Measurements from ENCODE around the gene OR2A42. TPM values are rescaled to one million over a fixed set of nuclear protein-coding genes. Genes with fewer than 3 reads are reported as not detected.
"Not testable (repeated sequence)": the region's sequence is repeated elsewhere in the genome, so short reads cannot be mapped to it uniquely, and the experiment has no call there.

The OR2A42 gene
- total RNA-seq, 1 donor from 2014 or later: not detected

DNA sequence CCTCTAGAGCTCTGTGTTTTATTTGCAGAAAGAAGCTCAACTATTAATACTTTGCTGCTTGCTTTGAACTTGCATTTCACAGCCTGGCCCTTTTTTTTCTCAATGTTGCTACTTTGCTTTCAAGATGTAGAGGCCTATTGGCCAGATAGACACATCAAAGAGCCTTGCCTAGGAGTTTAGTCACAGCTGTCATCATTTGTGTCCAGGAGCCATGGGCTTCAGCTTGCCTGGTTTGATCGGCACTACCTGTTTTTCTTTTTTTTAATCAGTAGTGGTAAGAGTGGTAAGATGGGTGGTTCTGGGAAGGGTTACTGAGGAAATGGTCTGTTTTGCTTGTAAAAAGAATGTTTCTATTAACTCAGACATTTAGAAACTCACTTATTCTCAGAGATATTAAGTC, 37.4 kb downstream of the OR2A42 start:
- intact Hi-C loops (cut with micrococcal nuclease); H3K27me3 Mint-ChIP-seq; H3K36me3 Mint-ChIP-seq (ENCODE audit: low read depth); H3K9me3 Mint-ChIP-seq; H3K4me3 Mint-ChIP-seq; H3K4me1 Mint-ChIP-seq; DNase-seq; H3K27ac Mint-ChIP-seq: not testable (repeated sequence)

GRCh38 chr7:144198934-144199333, 40.5 kb downstream of the OR2A42 start:
- DNase-seq; H3K27ac Mint-ChIP-seq; intact Hi-C loops (cut with micrococcal nuclease); H3K27me3 Mint-ChIP-seq; H3K36me3 Mint-ChIP-seq (ENCODE audit: low read depth); H3K9me3 Mint-ChIP-seq; H3K4me3 Mint-ChIP-seq; H3K4me1 Mint-ChIP-seq: not testable (repeated sequence)

- intact Hi-C loops (cut with micrococcal nuclease); DNase-seq; H3K9me3 Mint-ChIP-seq; H3K27me3 Mint-ChIP-seq; H3K36me3 Mint-ChIP-seq (ENCODE audit: low read depth); H3K4me1 Mint-ChIP-seq: not testable (repeated sequence)
- H3K4me3 Mint-ChIP-seq: peak within 1 kb of the TSS; percentile 71
- H3K27ac Mint-ChIP-seq: peak within 1 kb of the TSS; percentile 47
Measured at GRCh38 chr7:144195212-144195872, 44.1 kb downstream of the OR2A42 start, which contains the start of gene ARHGEF35. Gene ARHGEF35, minus strand, starts transcription at chr7:144195833. Its CDS starts 7,450 bp downstream, at chr7:144188383.

GRCh38 chr7:144194453-144194852, 45.0 kb downstream of the OR2A42 start:
- H3K4me3 Mint-ChIP-seq; DNase-seq; H3K4me1 Mint-ChIP-seq; H3K27me3 Mint-ChIP-seq; H3K27ac Mint-ChIP-seq; H3K36me3 Mint-ChIP-seq (ENCODE audit: low read depth); intact Hi-C loops (cut with micrococcal nuclease); H3K9me3 Mint-ChIP-seq: not testable (repeated sequence)

DNA sequence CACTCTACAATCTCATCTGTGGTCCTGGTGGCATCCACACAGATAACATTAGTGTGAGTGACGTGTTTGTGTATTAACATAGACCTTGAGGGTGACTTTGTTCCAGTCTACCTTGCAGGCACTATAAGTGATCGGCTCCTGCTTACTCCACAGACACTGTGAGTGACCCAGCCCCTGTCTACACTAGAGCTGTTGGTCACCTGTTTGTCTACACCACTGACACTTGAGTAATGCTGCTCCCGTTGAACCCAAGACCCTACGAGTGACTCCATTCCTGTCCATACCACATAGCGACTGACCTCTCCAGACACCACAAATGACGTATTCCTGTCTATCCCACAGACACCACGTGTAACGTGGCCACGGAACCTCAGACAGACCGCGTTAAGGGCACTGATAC, 45.6 kb downstream of the OR2A42 start:
- H3K4me1 Mint-ChIP-seq; DNase-seq; H3K36me3 Mint-ChIP-seq (ENCODE audit: low read depth); H3K4me3 Mint-ChIP-seq; H3K27me3 Mint-ChIP-seq; intact Hi-C loops (cut with micrococcal nuclease); H3K27ac Mint-ChIP-seq; H3K9me3 Mint-ChIP-seq: not testable (repeated sequence)

DNA sequence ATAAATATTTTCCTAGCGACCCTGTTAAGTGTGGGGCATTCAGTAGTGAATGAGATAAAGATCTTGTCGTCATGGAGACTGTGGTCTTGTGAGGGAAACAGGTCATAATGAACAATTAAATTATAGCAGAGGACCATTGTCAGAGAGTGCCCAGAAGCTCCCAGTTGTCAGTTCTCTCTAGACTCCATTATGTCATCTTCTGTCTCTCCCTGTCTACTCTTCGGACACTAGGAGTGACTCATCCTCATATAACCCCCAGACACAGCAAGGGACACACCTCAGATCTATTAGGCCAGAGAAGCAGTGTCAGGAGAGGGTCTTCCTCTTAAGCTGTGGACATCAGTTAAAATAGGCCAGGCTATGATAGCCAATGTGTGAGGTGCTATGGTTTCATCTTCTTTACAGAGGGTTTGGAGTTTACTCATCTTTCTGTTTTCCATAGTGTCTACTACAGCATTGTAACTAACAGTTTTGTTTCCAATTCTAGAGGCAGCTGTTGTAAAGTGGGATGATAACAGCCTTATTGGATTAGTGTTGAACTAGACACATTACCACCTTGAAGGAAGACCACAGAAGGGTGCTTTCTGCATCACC, 50.7 kb downstream of the OR2A42 start:
- DNase-seq; H3K4me1 Mint-ChIP-seq; intact Hi-C loops (cut with micrococcal nuclease); H3K9me3 Mint-ChIP-seq; H3K27ac Mint-ChIP-seq; H3K27me3 Mint-ChIP-seq; H3K4me3 Mint-ChIP-seq; H3K36me3 Mint-ChIP-seq (ENCODE audit: low read depth): not testable (repeated sequence)

DNA sequence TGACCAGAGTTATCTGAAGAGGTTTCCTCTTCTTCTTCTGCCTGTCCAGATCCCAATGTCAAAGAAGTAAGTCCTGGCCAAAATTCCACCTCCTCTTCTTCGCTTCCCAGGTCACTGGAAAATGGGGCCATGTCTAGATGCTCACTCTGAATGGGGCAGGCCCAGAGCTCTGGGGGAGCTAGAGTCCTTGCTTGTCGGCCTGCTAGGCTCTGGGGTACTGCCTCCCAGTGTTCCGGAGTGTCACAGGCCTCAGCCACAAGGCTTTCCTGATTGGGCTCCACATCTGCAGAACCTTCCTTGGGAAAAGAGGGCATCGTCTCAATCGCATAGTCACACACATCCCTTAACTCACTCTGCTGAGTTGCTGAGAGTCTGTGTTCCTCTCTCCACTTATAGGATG, 51.6 kb downstream of the OR2A42 start:
- intact Hi-C loops (cut with micrococcal nuclease): not testable (repeated sequence)

GRCh38 chr7:144183166-144183565, 56.2 kb downstream of the OR2A42 start, which contains the start of gene CTAGE4:
Gene CTAGE4, plus strand, starts transcription at chr7:144183466. Its CDS starts 38 bp downstream, at chr7:144183504.
- H3K36me3 Mint-ChIP-seq (ENCODE audit: low read depth); DNase-seq; H3K4me3 Mint-ChIP-seq; H3K9me3 Mint-ChIP-seq; H3K27ac Mint-ChIP-seq; H3K27me3 Mint-ChIP-seq; H3K4me1 Mint-ChIP-seq; intact Hi-C loops (cut with micrococcal nuclease): not testable (repeated sequence)

More for the DNA sequence above, 51.6 kb downstream of the OR2A42 start:
- not testable (repeated sequence) for H3K9me3 Mint-ChIP-seq; H3K27me3 Mint-ChIP-seq; H3K4me1 Mint-ChIP-seq; DNase-seq; H3K27ac Mint-ChIP-seq; H3K4me3 Mint-ChIP-seq; H3K36me3 Mint-ChIP-seq (ENCODE audit: low read depth)

DNA sequence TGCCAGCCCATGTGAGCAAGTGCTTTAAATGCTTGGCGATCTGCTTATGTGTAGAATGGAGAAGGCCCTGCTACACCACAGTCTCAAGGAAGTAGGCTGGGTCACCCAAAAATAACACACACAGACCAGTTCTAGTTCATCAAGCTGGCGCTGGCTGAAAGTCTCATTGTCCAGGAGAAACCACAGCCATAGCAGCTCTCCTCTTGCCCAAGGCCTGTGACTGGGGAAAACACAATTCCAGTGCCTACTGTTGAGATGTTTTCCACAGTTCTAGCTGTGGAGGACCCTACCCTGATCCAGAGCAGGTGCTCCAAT, 60.3 kb downstream of the OR2A42 start:
- not testable (repeated sequence) for H3K36me3 Mint-ChIP-seq (ENCODE audit: low read depth); H3K9me3 Mint-ChIP-seq; H3K27ac Mint-ChIP-seq; H3K4me1 Mint-ChIP-seq; DNase-seq; H3K4me3 Mint-ChIP-seq
- peaks cover 18% of the 10 kb centered on the region for H3K27me3 Mint-ChIP-seq
- intact Hi-C loops (cut with micrococcal nuclease): loop anchor here (5.0 kb wide), 1 partner anchor 213 kb away; no protein-coding TSS in a partner anchor

DNA sequence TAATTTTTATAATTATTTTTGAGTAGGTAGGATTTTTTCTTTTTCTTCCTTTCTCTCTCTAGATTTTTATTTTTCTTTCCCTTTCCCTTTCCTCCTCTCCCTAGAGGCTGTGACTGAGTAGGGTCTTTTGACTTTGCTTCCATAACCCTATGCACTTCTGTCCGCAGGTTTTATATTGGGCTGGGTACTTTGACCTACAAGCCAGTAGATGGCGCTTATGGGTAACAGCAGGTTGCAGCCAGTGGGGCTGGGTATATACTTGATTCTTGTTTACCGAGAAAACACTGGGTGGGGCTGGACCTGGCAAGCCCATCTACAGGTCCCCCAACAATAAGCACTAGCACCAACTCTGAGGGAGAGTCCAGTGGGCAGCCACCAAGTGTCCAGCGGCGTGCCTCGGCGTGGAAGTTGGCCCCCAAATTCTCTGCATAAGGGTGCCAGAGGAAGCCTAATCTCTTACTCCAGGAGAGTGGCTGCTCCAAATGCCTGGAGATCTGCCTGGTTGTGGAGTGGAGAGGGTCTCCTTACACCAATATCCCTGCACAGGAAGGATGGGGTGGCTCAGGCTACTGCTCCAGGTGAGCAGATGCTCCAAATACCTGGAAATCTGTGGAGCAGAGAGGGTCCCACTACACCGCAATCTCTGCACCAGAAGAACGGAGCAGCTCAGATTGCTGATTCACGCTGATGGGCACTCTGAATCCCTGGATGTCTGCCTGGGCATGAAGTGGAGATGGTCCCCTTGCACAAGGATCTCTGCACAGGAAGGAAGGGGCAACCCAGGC, 60.8 kb downstream of the OR2A42 start:
- H3K9me3 Mint-ChIP-seq; H3K4me1 Mint-ChIP-seq; H3K27ac Mint-ChIP-seq; H3K36me3 Mint-ChIP-seq (ENCODE audit: low read depth); H3K4me3 Mint-ChIP-seq: not testable (repeated sequence)
- H3K27me3 Mint-ChIP-seq: peaks cover 19% of the 10 kb centered on the region
- peak; percentile 80 for DNase-seq
- intact Hi-C loops (cut with micrococcal nuclease): loop anchor here (5.0 kb wide), 1 partner anchor 214 kb away; no protein-coding TSS in a partner anchor

Other genes with a start within 250 kb of the OR2A42 start
- not detected in 2 replicates for gene OR6B1, start 239.3 kb downstream of the OR2A42 start, total RNA-seq
- not detected in 2 replicates for gene OR2A5, start 190.7 kb downstream of the OR2A42 start, total RNA-seq
- gene OR2A25, start 169.8 kb downstream of the OR2A42 start, total RNA-seq: not detected in 2 replicates
- gene OR2A12, start 153.3 kb downstream of the OR2A42 start, total RNA-seq: not detected in 2 replicates
- gene OR2A2, start 130.0 kb downstream of the OR2A42 start, total RNA-seq: not detected in 2 replicates
- gene OR2A14, start 116.4 kb downstream of the OR2A42 start, total RNA-seq: not detected in 2 replicates
- gene CTAGE4, start 56.1 kb downstream of the OR2A42 start, total RNA-seq: 0.56 and 1.1 TPM in 2 replicates
- gene ARHGEF35, start 43.8 kb downstream of the OR2A42 start, total RNA-seq: 2.8 and 3.5 TPM in 2 replicates
- 2.0 and 2.1 TPM in 2 replicates for gene OR2A7, start 25.2 kb upstream of the OR2A42 start, total RNA-seq
- 0.99 and 2.0 TPM in 2 replicates for gene CTAGE8, start 29.7 kb upstream of the OR2A42 start, total RNA-seq
- gene OR2A1, start 72.8 kb upstream of the OR2A42 start, total RNA-seq: not detected in 2 replicates
- 8.7 and 9.4 TPM in 2 replicates for gene ARHGEF5, start 115.8 kb upstream of the OR2A42 start, total RNA-seq
- not detected in 2 replicates for gene NOBOX, start 164.1 kb upstream of the OR2A42 start, total RNA-seq